H9 (cell line): Measurements from ENCODE around the gene ATG2A. TPM values are rescaled to one million over a fixed set of nuclear protein-coding genes. Genes with fewer than 3 reads are reported as not detected.

Experiments
- DNase-seq: peaks from one replicate; pipeline ENCODE4 v3.0.0-alpha.2; 2017
- H2AFZ ChIP-seq: one replicate; pipeline ENCODE4 v1.6.1; 2013; ENCODE audit warnings: mild to moderate bottlenecking, low read length, control low read depth, moderate library complexity
- H2AK5ac ChIP-seq: 2 replicates; pipeline ENCODE4 v1.6.1; 2013; ENCODE audit warnings: low read length, control low read depth, mixed read lengths; ENCODE audit not compliant: insufficient read length
- H2BK120ac ChIP-seq: one replicate; pipeline ENCODE4 v1.6.1; 2013; ENCODE audit warnings: low read depth, mild to moderate bottlenecking, low read length, control low read depth, inconsistent platforms; ENCODE audit not compliant: poor library complexity, severe bottlenecking
- H2BK12ac ChIP-seq: 2 replicates; pipeline ENCODE4 v1.6.1; 2013; ENCODE audit warnings: low read length, control low read depth, mixed read lengths, low read depth; ENCODE audit not compliant: insufficient read length
- H2BK15ac ChIP-seq: 2 replicates; pipeline ENCODE4 v1.6.1; 2013; ENCODE audit warnings: low read depth, low read length, control low read depth
- H2BK20ac ChIP-seq: one replicate; pipeline ENCODE4 v1.6.1; 2013; ENCODE audit warnings: low read depth, mild to moderate bottlenecking, low read length, control low read depth, inconsistent platforms; ENCODE audit not compliant: poor library complexity, severe bottlenecking
- H2BK5ac ChIP-seq: 2 replicates; pipeline ENCODE4 v1.6.1; 2013; ENCODE audit warnings: low read length, control low read depth, mixed read lengths; ENCODE audit not compliant: insufficient read length
- H3K14ac ChIP-seq: 2 replicates; pipeline ENCODE4 v1.6.1; 2013; ENCODE audit warnings: low read length, control low read depth; ENCODE audit not compliant: insufficient read depth
- H3K18ac ChIP-seq: 2 replicates; pipeline ENCODE4 v1.6.1; 2013; ENCODE audit warnings: low read depth, mild to moderate bottlenecking, mixed read lengths, low read length, control low read depth; ENCODE audit not compliant: insufficient read length
- H3K23ac ChIP-seq: 2 replicates; pipeline ENCODE4 v1.6.1; 2013; ENCODE audit warnings: low read length, control low read depth, mixed read lengths, low read depth; ENCODE audit not compliant: insufficient read length
- H3K23me2 ChIP-seq: 2 replicates; pipeline ENCODE4 v1.6.1; 2013; ENCODE audit warnings: low read depth, mild to moderate bottlenecking, mixed read lengths, low read length, control low read depth; ENCODE audit not compliant: insufficient read length, poor library complexity, severe bottlenecking
- H3K27ac ChIP-seq: 2 replicates; pipeline ENCODE4 v1.5.1; 2013; ENCODE audit warnings: low read length, control low read depth, mixed read lengths, low read depth; ENCODE audit not compliant: insufficient read length
- H3K27me3 ChIP-seq: 2 replicates; pipeline ENCODE4 v1.6.1; 2013; ENCODE audit warnings: low read length, control low read depth, inconsistent platforms; ENCODE audit not compliant: insufficient read depth
- H3K4ac ChIP-seq: 2 replicates; pipeline ENCODE4 v1.6.1; 2013; ENCODE audit warnings: low read depth, mild to moderate bottlenecking, control low read depth, inconsistent platforms, low read length, moderate library complexity
- H3K4me1 ChIP-seq: 2 replicates; pipeline ENCODE4 v1.6.1; 2013; ENCODE audit warnings: low read length, control low read depth, inconsistent platforms; ENCODE audit not compliant: insufficient read depth
- H3K4me2 ChIP-seq: 2 replicates; pipeline ENCODE4 v1.6.1; 2013; ENCODE audit warnings: low read length, control low read depth, mixed read lengths; ENCODE audit not compliant: insufficient read length, insufficient read depth
- H3K56ac ChIP-seq: 2 replicates; pipeline ENCODE4 v1.6.1; 2013; ENCODE audit warnings: low read depth, mild to moderate bottlenecking, mixed read lengths, low read length, control low read depth; ENCODE audit not compliant: insufficient read length
- H3K79me1 ChIP-seq: 2 replicates; pipeline ENCODE4 v1.6.1; 2013; ENCODE audit warnings: low read depth, mild to moderate bottlenecking, moderate library complexity, low read length, control low read depth, inconsistent platforms; ENCODE audit not compliant: insufficient read depth, poor library complexity, severe bottlenecking
- H3K79me2 ChIP-seq: 2 replicates; pipeline ENCODE4 v1.6.1; 2013; ENCODE audit warnings: low read length, control low read depth, inconsistent platforms; ENCODE audit not compliant: insufficient read depth
- H3K9ac ChIP-seq: 2 replicates; pipeline ENCODE4 v1.6.1; 2013; ENCODE audit warnings: low read length, control low read depth, mixed read lengths; ENCODE audit not compliant: insufficient read length; ENCODE audit errors: extremely low read depth
- H3K9me3 ChIP-seq: one replicate; pipeline ENCODE4 v1.6.1; 2013; ENCODE audit warnings: low read depth, low read length, inconsistent platforms; ENCODE audit not compliant: control insufficient read depth
- H3T11ph ChIP-seq: one replicate; pipeline ENCODE4 v1.6.1; 2013; ENCODE audit warnings: mild to moderate bottlenecking, low read length, control low read depth, inconsistent platforms
- H4K20me1 ChIP-seq: one replicate; pipeline ENCODE4 v1.6.1; 2013; ENCODE audit not compliant: control insufficient read depth, insufficient read length, insufficient read depth
- H4K5ac ChIP-seq: 2 replicates; pipeline ENCODE4 v1.6.1; 2013; ENCODE audit warnings: low read depth, mild to moderate bottlenecking, mixed read lengths, low read length, control low read depth; ENCODE audit not compliant: insufficient read length
- H4K8ac ChIP-seq: replicated peaks from 2 replicates; pipeline ENCODE4 v1.6.1; 2013; ENCODE audit warnings: low read length, control low read depth, mixed read lengths, low read depth; ENCODE audit not compliant: insufficient read length
- H4K91ac ChIP-seq: 2 replicates; pipeline ENCODE4 v1.6.1; 2013; ENCODE audit warnings: low read depth, mild to moderate bottlenecking, moderate library complexity, mixed read lengths, low read length, control low read depth; ENCODE audit not compliant: insufficient read length
- H3K27ac Mint-ChIP-seq, 3 experiments: 2 replicates in 2 of 3; 3 replicates in 1 of 3; pipeline ENCODE4 v1.8.0; 2020 to 2021; ENCODE audit warnings: mixed read lengths in 3 of 3, mild to moderate bottlenecking in 1 of 3, moderate library complexity in 1 of 3
- H3K27me3 Mint-ChIP-seq: 2 replicates; pipeline ENCODE4 v1.8.0; 2021; ENCODE audit warnings: low read depth, mild to moderate bottlenecking, moderate library complexity, mixed read lengths
- H3K36me3 Mint-ChIP-seq, 3 experiments: 2 replicates in 2 of 3; 3 replicates in 1 of 3; pipeline ENCODE4 v1.8.0; 2020 to 2021; ENCODE audit warnings: low read depth in 3 of 3, mixed read lengths in 3 of 3; ENCODE audit not compliant: insufficient read depth in 1 of 3
- H3K4me1 Mint-ChIP-seq, 2 experiments: 2 replicates each; pipeline ENCODE4 v1.8.0; 2020; ENCODE audit warnings: mixed read lengths in 2 of 2
- H3K4me3 Mint-ChIP-seq, 2 experiments: 2 replicates in 1 of 2; 3 replicates in 1 of 2; pipeline ENCODE4 v1.8.0; 2020 to 2021; ENCODE audit warnings: mild to moderate bottlenecking in 2 of 2, mixed read lengths in 2 of 2, moderate library complexity in 1 of 2
- H3K9me3 Mint-ChIP-seq, 2 experiments: 2 replicates in 1 of 2; 3 replicates in 1 of 2; pipeline ENCODE4 v1.8.0; 2020; ENCODE audit warnings: mild to moderate bottlenecking in 2 of 2, mixed read lengths in 2 of 2, moderate library complexity in 1 of 2
- CTCF ChIP-seq: fragments of 200-600 bp; sonication (generic); conservative IDR thresholded peaks from 3 replicates; pipeline ENCODE4 v1.8.0; 2021; ENCODE audit warnings: antibody characterized with exemption, mild to moderate bottlenecking
- WGBS: extraction: QIAGEN DNeasy Blood & Tissue Kit; methylation state at CpG from one replicate; pipeline ENCODE4 v1.1.7; 2013; ENCODE audit warnings: missing lambda C conversion rate, low lambda C conversion rate, mixed read lengths; ENCODE audit not compliant: insufficient read length; ENCODE audit errors: extremely low coverage; 5-methylcytosine and 5-hydroxymethylcytosine counted together
- total RNA-seq: library from RNA; stranded (reverse); gene quantifications from 2 replicates; pipeline ENCODE4 v1.2.1, GENCODE V29; 2021

Gene ATG2A
- total RNA-seq, 1 experiment from 2014 or later, result 21.3 TPM

- H3K56ac ChIP-seq, result no peak overlapping the region
- no peak overlapping the region for H3K9ac ChIP-seq
Observed at GRCh38 chr11:64868904-64869570, 48.0 kb downstream of the ATG2A start.

More at GRCh38 chr11:64868904-64869570, 48.0 kb downstream of the ATG2A start:
- no peak for DNase-seq
- Histone ChIP-seq H2AK5ac (no peak overlapping the region), H2BK12ac (no peak overlapping the region), H2BK15ac (no peak overlapping the region), H2BK20ac (no peak overlapping the region), H3K4me2 (no peak overlapping the region), H3K23me2 (no peaks in the 10 kb centered on the region), H2AFZ (no peak overlapping the region), H2BK5ac (no peak overlapping the region), H3K23ac (no peak overlapping the region), H4K20me1 (no peaks in the 10 kb centered on the region), H2BK120ac (no peak overlapping the region), H3K4ac (no peak overlapping the region), H3K4me1 (no peaks in the 10 kb centered on the region; the same call in 1 of the 2 replicates), H4K91ac (no peak overlapping the region), H4K5ac (no peak overlapping the region), H3K27me3 (no peaks in the 10 kb centered on the region), H3K79me2 (no peaks in the 10 kb centered on the region), H3T11ph (no peak overlapping the region), H3K14ac (no peak overlapping the region), H3K27ac (no peak overlapping the region), H3K9me3 (no peaks in the 10 kb centered on the region), H3K79me1 (no peaks in the 10 kb centered on the region), H3K18ac (no peak overlapping the region), H4K8ac (no peak overlapping the region)
- no CpG with 5 or more reads among the region's 21 CpGs for WGBS
- Mint-ChIP-seq H3K9me3 (no peaks in the 10 kb centered on the region), H3K4me3 (no peak overlapping the region), H3K4me1 (peaks cover 0 to 13% of the 10 kb centered on the region in 2 experiments; a peak in 3 of 4 replicates), H3K36me3 (peaks cover 0 to 10% (median 4%) of the 10 kb centered on the region in 3 experiments; a peak in 4 of 7 replicates), H3K27me3 (no peaks in the 10 kb centered on the region), H3K27ac (peak overlapping the region in 1 of 3 experiments; percentile 27; a peak in 2 of 7 replicates)
- TF ChIP-seq CTCF, result no peak
